Kidney (tissue), 14 donors: ENCODE measurements around the gene TMEM238L. TPM values are rescaled to one million over a fixed set of nuclear protein-coding genes. Genes with fewer than 3 reads are reported as not detected.
A peak's percentile ranks its signal among the peaks of the same experiment; 100 is the strongest.

ENCODE experiments used
- DNase-seq, 5 donors: peaks; one replicate each; pipeline ENCODE4 v3.0.0-alpha.2; 2013 to 2020
- FAIRE-seq: peaks from 2 replicates; lab custom pipeline; 2012; peaks lifted over from hg19 to GRCh38; lab: Jason Lieb, UNC
- H3K27ac ChIP-seq, 2 donors: one replicate each; pipeline ENCODE4 v1.7.0; 2013; ENCODE audit warnings: low read depth in 2 of 2, low read length in 2 of 2, inconsistent platforms in 1 of 2
- H3K27me3 ChIP-seq: one replicate; pipeline ENCODE4 v1.7.1; 2013; ENCODE audit warnings: low read length, inconsistent platforms; ENCODE audit not compliant: control insufficient read depth, insufficient read depth
- H3K36me3 ChIP-seq, 3 donors: one replicate each; pipeline versions ENCODE4 v1.7.0 to v1.7.1; 2013; ENCODE audit warnings: low read length in 3 of 3, control low read depth in 1 of 3, inconsistent platforms in 1 of 3; ENCODE audit not compliant: insufficient read depth in 3 of 3, control insufficient read depth in 2 of 3
- H3K4me1 ChIP-seq, 3 donors: one replicate each; pipeline versions ENCODE4 v1.7.0 to v1.7.1; 2013; ENCODE audit warnings: low read length in 3 of 3, inconsistent platforms in 1 of 3, low read depth in 1 of 3; ENCODE audit not compliant: control insufficient read depth in 2 of 3, insufficient read depth in 2 of 3
- H3K4me3 ChIP-seq, 3 donors: one replicate each; pipeline versions ENCODE4 v1.7.0 to v1.8.1; 2013; ENCODE audit warnings: low read length in 3 of 3, control low read depth in 1 of 3, inconsistent platforms in 1 of 3
- H3K9ac ChIP-seq, 3 donors: one replicate each; pipeline versions ENCODE4 v1.7.0 to v1.7.1; 2013; ENCODE audit warnings: low read length in 3 of 3, control low read depth in 1 of 3, inconsistent platforms in 1 of 3
- H3K9me3 ChIP-seq, 3 donors: one replicate each; pipeline versions ENCODE4 v1.7.0 to v1.7.1; 2013; ENCODE audit warnings: low read length in 3 of 3, control low read depth in 1 of 3, inconsistent platforms in 1 of 3; ENCODE audit not compliant: control insufficient read depth in 2 of 3, insufficient read depth in 1 of 3
- intact Hi-C: fragments of 100-400 bp; cut with DNase I; formaldehyde crosslinking; loops from one replicate; pipeline ENCODE4 v1.11.1; 2022
- polyA plus RNA-seq: library from polyadenylated mRNA; stranded (reverse); fragments of 350-450 nt; fragmentation: Illumina TruSeq; extraction: RNeasy Lipid Tissue Mini Kit (QIAGEN cat#74804); gene quantifications from one replicate; pipeline ENCODE4 v1.2.3, GENCODE V29; 2014; ENCODE audit warnings: low read depth, low replicate concordance; ENCODE audit not compliant: insufficient read depth
- total RNA-seq: library from RNA; stranded (reverse); fragmentation: NEBNext Ultra II Directional; extraction: Animal tissue kit (Norgen Biotek cat#: 25700); gene quantifications from one replicate; pipeline ENCODE4 v1.2.1, GENCODE V29; 2021
- TF ChIP-seq, protein P1 (sequence below): IDR thresholded peaks from 3 replicates; pipeline ENCODE4 v1.5.1; 2012; ENCODE audit warnings: mild to moderate bottlenecking, moderate library complexity, borderline replicate concordance; ENCODE audit not compliant: insufficient read depth; ENCODE audit errors: extremely low read depth
- donor health status: control.
- donor health status: control.
- donor health status: control.
- donor health status: control.
- donor health status: control.
- donor health status: DM: yes; HTN: yes; CAD: no.
- donor health status: Normal renal cell carcinoma (clear cell type).

TMEM238L gene
- total and polyA plus RNA-seq, 2 donors from 2014 or later: 0.47 to 3.2 TPM

DNA sequence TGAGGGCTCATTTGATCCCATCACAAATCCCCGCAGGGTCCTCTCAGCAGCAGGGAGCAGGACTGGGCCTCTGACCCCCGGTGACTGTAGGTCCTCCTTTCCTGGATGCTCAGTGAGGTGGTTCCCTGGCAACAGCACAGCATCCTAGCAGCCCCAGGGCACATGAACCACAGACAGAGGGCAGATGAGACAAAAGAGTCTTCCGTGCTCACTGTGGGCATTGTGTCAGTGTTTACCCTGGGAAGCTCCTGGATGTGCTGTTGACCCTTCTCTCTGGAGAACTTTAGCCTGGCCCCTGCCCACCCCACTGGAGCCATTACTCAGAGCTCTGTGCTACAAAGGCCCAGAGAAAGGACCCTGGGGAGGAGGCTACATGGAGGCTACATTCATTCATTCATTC, 52.3 kb downstream of the TMEM238L start:
- H3K9ac ChIP-seq: no peak overlapping the region
- TF ChIP-seq, protein P1, sequence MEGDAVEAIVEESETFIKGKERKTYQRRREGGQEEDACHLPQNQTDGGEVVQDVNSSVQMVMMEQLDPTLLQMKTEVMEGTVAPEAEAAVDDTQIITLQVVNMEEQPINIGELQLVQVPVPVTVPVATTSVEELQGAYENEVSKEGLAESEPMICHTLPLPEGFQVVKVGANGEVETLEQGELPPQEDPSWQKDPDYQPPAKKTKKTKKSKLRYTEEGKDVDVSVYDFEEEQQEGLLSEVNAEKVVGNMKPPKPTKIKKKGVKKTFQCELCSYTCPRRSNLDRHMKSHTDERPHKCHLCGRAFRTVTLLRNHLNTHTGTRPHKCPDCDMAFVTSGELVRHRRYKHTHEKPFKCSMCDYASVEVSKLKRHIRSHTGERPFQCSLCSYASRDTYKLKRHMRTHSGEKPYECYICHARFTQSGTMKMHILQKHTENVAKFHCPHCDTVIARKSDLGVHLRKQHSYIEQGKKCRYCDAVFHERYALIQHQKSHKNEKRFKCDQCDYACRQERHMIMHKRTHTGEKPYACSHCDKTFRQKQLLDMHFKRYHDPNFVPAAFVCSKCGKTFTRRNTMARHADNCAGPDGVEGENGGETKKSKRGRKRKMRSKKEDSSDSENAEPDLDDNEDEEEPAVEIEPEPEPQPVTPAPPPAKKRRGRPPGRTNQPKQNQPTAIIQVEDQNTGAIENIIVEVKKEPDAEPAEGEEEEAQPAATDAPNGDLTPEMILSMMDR: no peak
- H3K9me3 ChIP-seq: no peaks in the 10 kb centered on the region
- H3K27me3 ChIP-seq: no peaks in the 10 kb centered on the region
- H3K27ac ChIP-seq: no peak overlapping the region
- intact Hi-C loops: no loop called here
- H3K4me1 ChIP-seq: no peaks in the 10 kb centered on the region
- H3K4me3 ChIP-seq: no peak overlapping the region
- no peak for FAIRE-seq
- no peaks in the 10 kb centered on the region for H3K36me3 ChIP-seq
- DNase-seq: no peak

DNA sequence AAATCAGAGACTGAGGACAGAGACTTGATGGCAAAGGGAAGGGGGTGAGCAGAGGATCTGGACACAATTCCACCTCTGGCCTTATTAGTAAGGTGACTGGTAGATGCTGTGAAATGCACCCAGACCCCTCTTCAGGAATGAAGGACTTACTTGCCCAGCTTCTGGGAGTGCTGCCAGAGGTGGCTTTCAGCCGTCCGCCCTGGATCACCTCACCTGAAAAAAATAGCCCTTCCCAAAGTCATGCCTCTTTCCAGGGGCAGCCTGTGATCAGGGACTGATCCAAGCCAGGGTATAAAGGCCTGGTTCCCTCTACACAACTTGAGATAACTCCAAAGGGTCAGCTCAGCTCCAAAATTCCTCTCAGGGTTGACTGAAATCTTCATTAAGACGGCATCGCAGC, 53.7 kb downstream of the TMEM238L start:
- H3K27ac ChIP-seq: no peak overlapping the region
- no peaks in the 10 kb centered on the region for H3K4me1 ChIP-seq
- TF ChIP-seq, protein P1: no peak
- FAIRE-seq: no peak
- no peak overlapping the region for H3K4me3 ChIP-seq
- no peaks in the 10 kb centered on the region for H3K27me3 ChIP-seq
- no peaks in the 10 kb centered on the region for H3K36me3 ChIP-seq
- no peak overlapping the region for H3K9ac ChIP-seq
- intact Hi-C loops: no loop called here
- DNase-seq: no peak
- H3K9me3 ChIP-seq: no peaks in the 10 kb centered on the region

DNA sequence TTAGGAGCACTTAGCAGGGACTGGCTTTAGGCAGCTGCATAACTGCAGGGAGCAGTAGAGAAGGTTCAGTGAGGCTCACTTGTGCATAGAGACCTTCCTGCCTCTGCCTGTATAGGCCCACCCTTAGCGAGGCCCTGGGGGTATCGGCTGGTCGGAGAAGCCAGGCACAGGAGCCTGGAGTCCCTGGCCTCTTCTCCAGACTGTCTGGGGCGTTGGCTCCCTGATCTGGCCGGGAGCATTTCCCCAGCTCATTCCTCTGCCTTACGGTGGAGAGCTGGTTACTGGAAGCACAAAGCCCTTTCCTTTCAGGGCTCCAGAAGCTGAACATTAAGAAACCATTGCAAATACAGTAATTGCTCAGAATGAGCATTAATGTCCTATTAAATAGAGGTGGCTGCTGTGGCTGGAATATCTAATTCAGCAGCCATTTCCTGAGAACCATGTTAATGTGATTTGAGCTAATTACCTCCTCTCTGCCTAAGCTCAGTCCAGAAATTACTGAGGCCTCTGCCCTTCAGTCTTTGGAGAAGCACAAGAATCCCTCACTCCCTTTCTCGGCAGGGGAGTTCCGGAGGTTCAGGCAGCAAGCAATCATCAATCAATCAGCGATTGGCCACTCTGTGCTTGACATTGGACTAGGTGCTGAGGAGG, 55.2 kb downstream of the TMEM238L start:
- no peak for FAIRE-seq
- intact Hi-C loops: loop anchor here (10.0 kb wide), 1 partner anchor 86 kb away; the partner anchor contains the start of gene PIRT
- TF ChIP-seq, protein P1: no peak

More for the DNA sequence above, 55.2 kb downstream of the TMEM238L start:
- Histone ChIP-seq H3K27me3 (no peaks in the 10 kb centered on the region), H3K9me3 (no peaks in the 10 kb centered on the region), H3K36me3 (no peaks in the 10 kb centered on the region), H3K4me3 (no peak overlapping the region), H3K4me1 (no peaks in the 10 kb centered on the region), H3K27ac (no peak overlapping the region), H3K9ac (no peak overlapping the region)
- peak in 2 of 5 donors; percentile 22 to 25 for DNase-seq
